SU-DHL-6 (cell line): ENCODE data around the gene ZNF44.

Experiments used
- EZH2phosphoT487 ChIP-seq: fragments of 200-600 bp; sonication (generic), shearing (Covaris generic); conservative IDR thresholded peaks from 2 replicates; pipeline ENCODE4 v1.6.1; 2018; ENCODE audit warnings: mild to moderate bottlenecking, antibody characterized with exemption, low read length, moderate library complexity, mixed read lengths
- TF ChIP-seq, protein P1 (sequence below): fragments of 200-600 bp; sonication (generic); IDR thresholded peaks from one replicate; pipeline ENCODE4 v1.5.1; 2017; ENCODE audit warnings: antibody characterized with exemption, mild to moderate bottlenecking, low read length, moderate library complexity; ENCODE audit not compliant: insufficient read depth, poor library complexity, severe bottlenecking

DNA sequence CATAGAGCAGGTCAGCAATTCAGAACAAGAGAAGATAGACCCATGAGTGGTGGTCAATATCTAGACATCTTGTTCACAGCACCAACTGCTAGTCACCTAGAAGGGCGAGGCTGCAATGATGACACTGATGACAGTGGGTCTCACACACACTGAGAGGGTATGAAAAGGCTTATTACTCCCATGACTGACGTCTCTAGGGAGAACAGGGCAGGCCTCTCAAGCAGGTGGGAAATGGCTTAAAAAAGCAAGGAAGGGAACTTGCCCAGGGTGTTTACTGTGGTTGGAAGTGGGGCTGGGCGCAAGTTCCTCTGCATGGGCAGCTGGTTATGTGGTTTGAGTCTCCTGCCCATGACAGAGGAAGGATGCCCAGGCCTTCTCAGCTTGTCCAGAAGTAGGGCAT is 33.8 kb downstream of the ZNF44 start:
- TF ChIP-seq, protein P1, sequence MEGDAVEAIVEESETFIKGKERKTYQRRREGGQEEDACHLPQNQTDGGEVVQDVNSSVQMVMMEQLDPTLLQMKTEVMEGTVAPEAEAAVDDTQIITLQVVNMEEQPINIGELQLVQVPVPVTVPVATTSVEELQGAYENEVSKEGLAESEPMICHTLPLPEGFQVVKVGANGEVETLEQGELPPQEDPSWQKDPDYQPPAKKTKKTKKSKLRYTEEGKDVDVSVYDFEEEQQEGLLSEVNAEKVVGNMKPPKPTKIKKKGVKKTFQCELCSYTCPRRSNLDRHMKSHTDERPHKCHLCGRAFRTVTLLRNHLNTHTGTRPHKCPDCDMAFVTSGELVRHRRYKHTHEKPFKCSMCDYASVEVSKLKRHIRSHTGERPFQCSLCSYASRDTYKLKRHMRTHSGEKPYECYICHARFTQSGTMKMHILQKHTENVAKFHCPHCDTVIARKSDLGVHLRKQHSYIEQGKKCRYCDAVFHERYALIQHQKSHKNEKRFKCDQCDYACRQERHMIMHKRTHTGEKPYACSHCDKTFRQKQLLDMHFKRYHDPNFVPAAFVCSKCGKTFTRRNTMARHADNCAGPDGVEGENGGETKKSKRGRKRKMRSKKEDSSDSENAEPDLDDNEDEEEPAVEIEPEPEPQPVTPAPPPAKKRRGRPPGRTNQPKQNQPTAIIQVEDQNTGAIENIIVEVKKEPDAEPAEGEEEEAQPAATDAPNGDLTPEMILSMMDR = no peak
- TF ChIP-seq EZH2phosphoT487 = no peak
